Gastroesophageal sphincter (tissue), 4 donors: Measurements from ENCODE around the gene AZGP1. TPM values are rescaled to one million over a fixed set of nuclear protein-coding genes. Genes with fewer than 3 reads are reported as not detected.

ENCODE experiments used
- ATAC-seq: fragments of 150-250 bp; one replicate; pipeline ENCODE4 v1.9.1; 2016; ENCODE audit warnings: mild to moderate bottlenecking, moderate library complexity
- H3K27ac ChIP-seq, 4 donors: fragments of 200-600 bp; sonication (generic) in 3 of 4; 1 replicate in 3 of 4; 2 replicates in 1 of 4; pipeline ENCODE4 v1.5.1; 2016 to 2019
- H3K27me3 ChIP-seq: fragments of 200-600 bp; sonication (generic); one replicate; pipeline ENCODE4 v1.5.1; 2019
- H3K36me3 ChIP-seq, 2 donors: fragments of 200-600 bp; sonication (generic); one replicate each; pipeline ENCODE4 v1.5.1; 2019; ENCODE audit warnings: control low read depth in 1 of 2
- H3K4me1 ChIP-seq, 3 donors: fragments of 200-600 bp; sonication (generic); 1 replicate in 2 of 3; 2 replicates in 1 of 3; pipeline ENCODE4 v1.5.1; 2016 to 2019; ENCODE audit warnings: control low read depth in 2 of 3
- H3K4me3 ChIP-seq, 2 donors: fragments of 200-600 bp; sonication (generic); one replicate each; pipeline ENCODE4 v1.5.1; 2019; ENCODE audit warnings: mild to moderate bottlenecking in 1 of 2, moderate library complexity in 1 of 2
- H3K9me3 ChIP-seq, 3 donors: fragments of 200-600 bp; sonication (generic); one replicate each; pipeline ENCODE4 v1.5.1; 2017 to 2019; ENCODE audit warnings: control low read depth in 2 of 3
- EP300 ChIP-seq: sonication (generic); formaldehyde crosslinking; IDR thresholded peaks from one replicate; pipeline ENCODE4 v1.6.1; 2017; ENCODE audit warnings: antibody characterized with exemption, mild to moderate bottlenecking
- POLR2A ChIP-seq, 2 donors: fragments of 450-650 bp; IDR thresholded peaks; one replicate each; pipeline ENCODE4 v1.6.1; 2017; ENCODE audit warnings: antibody characterized with exemption in 2 of 2, mild to moderate bottlenecking in 2 of 2, moderate library complexity in 1 of 2
- POLR2AphosphoS5 ChIP-seq: sonication (generic); formaldehyde crosslinking; IDR thresholded peaks from one replicate; pipeline ENCODE4 v1.6.1; 2017; ENCODE audit warnings: antibody characterized with exemption
- WGBS, 2 donors: methylation state at CpG; one replicate each; pipeline ENCODE4 v1.1.5; 2018; ENCODE audit warnings: low coverage in 1 of 2; 5-methylcytosine and 5-hydroxymethylcytosine counted together
- total RNA-seq, 4 donors: library from RNA; depleted of rRNA; stranded (reverse); fragments of >200 nt; gene quantifications; one replicate each; pipeline ENCODE4 v1.1.0, GENCODE V29; 2016
- TF ChIP-seq, protein P1 (sequence below), 4 experiments: fragments of 200-600 bp in 2 of 4; fragments of 450-650 bp in 2 of 4; sonication (generic) in 1 of 4; IDR thresholded peaks; one replicate each; pipeline ENCODE4 v1.5.1; 2017 to 2019; ENCODE audit warnings: antibody characterized with exemption in 4 of 4, mild to moderate bottlenecking in 2 of 4, moderate library complexity in 2 of 4

AZGP1 gene
- total RNA-seq, result 100 to 1,000 TPM in 1 of 4 donors, 1 to 10 TPM in 3; 1.5 to 128 (median 4.5) TPM

DNA sequence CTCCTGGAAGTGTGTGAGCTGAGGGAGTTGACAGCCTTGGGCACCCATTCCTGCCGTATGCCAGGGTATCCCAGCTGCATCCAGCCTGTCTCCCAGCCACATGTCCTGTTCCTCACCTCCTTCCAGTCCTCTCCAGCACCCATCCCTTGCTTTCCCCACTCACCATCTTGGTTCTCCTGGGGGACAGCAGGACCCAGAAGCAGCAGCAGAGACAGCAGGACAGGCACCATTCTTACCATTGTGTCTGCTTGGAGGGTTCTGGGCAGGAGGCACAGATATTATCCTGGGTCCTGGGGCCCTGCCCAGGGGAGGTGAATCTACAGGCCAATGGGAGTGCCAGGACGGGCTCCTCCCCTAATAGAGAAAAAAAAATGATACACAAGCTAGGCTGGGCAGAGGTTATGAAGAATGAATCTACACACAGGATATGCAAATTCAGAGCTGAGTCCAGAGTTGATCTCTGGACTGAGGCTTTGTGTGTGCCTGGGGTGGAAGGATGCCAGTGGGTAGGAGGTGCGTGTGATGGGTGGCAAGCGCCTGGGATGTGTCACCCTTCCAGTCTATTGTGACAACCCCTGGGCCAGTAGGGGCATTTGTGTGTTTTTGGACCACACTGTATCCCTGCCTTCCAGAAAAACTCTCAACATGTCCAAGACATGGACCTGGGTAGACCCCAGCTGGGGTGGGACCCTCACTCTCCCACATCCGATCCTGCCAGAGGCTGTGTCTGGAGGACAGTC lies at the start of gene AZGP1:
Gene AZGP1 (minus strand): TSS at position 250 of the 740 bp plus-strand sequence. CDS start 11 bp downstream, at position 239.
- TF ChIP-seq POLR2A (IDR thresholded peaks at IDR 0.05), result no peak
- TF ChIP-seq, protein P1, sequence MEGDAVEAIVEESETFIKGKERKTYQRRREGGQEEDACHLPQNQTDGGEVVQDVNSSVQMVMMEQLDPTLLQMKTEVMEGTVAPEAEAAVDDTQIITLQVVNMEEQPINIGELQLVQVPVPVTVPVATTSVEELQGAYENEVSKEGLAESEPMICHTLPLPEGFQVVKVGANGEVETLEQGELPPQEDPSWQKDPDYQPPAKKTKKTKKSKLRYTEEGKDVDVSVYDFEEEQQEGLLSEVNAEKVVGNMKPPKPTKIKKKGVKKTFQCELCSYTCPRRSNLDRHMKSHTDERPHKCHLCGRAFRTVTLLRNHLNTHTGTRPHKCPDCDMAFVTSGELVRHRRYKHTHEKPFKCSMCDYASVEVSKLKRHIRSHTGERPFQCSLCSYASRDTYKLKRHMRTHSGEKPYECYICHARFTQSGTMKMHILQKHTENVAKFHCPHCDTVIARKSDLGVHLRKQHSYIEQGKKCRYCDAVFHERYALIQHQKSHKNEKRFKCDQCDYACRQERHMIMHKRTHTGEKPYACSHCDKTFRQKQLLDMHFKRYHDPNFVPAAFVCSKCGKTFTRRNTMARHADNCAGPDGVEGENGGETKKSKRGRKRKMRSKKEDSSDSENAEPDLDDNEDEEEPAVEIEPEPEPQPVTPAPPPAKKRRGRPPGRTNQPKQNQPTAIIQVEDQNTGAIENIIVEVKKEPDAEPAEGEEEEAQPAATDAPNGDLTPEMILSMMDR (IDR thresholded peaks at IDR 0.05), result no peak
- no peak for TF ChIP-seq EP300
- TF ChIP-seq POLR2AphosphoS5, result no peak
- Histone ChIP-seq H3K27ac (no peak within 1 kb of the TSS), H3K27me3 (peaks cover 35% of the 10 kb centered on the region), H3K4me3 (no peak within 1 kb of the TSS), H3K9me3 (no peaks in the 10 kb centered on the region), H3K4me1 (peaks cover 0 to 4% (median 0%) of the 10 kb centered on the region in 3 donors), H3K36me3 (no peaks in the 10 kb centered on the region)
- WGBS, 2 donors, result 43 to 57% methylated on average over 2 to 3 of the region's 5 CpGs
- ATAC-seq, result no peak

DNA sequence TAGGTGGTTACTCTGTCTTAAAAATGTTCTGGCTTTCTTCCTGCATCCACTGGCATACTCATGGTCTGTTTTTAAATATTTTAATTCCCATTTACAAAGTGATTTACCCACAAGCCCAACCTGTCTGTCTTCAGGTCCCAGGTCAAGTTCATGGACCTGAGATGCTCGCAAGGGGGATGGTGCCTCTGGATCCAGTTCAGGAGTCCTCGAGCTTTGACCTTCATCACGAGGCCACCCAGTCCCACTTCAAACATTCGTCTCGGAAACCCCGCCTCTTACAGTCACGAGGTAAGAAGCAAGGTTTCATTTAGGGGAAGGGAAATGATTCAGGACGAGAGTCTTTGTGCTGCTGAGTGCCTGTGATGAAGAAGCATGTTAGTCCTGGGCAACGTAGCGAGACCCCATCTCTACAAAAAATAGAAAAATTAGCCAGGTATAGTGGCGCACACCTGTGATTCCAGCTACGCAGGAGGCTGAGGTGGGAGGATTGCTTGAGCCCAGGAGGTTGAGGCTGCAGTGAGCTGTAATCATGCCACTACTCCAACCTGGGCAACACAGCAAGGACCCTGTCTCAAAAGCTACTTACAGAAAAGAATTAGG lies 48.3 kb upstream of the AZGP1 start:
- H3K9me3 ChIP-seq, result no peaks in the 10 kb centered on the region
- TF ChIP-seq, protein P1 (IDR thresholded peaks at IDR 0.05), result no peak
- TF ChIP-seq POLR2AphosphoS5, result no peak
- ATAC-seq, result no peak
- 91 to 100% methylated on average over 4 to 8 of the region's 12 CpGs for WGBS, 2 donors
- H3K36me3 ChIP-seq, result peaks cover 4 to 70% of the 10 kb centered on the region in 2 donors
- H3K4me1 ChIP-seq, result peaks cover 0 to 42% (median 0%) of the 10 kb centered on the region in 3 donors
- H3K27ac ChIP-seq, result no peak overlapping the region
- no peak overlapping the region for H3K4me3 ChIP-seq
- H3K27me3 ChIP-seq, result no peaks in the 10 kb centered on the region

DNA sequence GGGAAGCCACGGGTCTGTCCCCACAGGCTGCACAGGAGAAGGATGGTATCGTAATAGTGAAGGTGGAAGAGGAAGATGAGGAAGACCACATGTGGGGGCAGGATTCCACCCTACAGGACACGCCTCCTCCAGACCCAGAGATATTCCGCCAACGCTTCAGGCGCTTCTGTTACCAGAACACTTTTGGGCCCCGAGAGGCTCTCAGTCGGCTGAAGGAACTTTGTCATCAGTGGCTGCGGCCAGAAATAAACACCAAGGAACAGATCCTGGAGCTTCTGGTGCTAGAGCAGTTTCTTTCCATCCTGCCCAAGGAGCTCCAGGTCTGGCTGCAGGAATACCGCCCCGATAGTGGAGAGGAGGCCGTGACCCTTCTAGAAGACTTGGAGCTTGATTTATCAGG lies 47.7 kb upstream of the AZGP1 start:
- TF ChIP-seq, protein P1 (IDR thresholded peaks at IDR 0.05), result no peak
- no peak for TF ChIP-seq POLR2A (IDR thresholded peaks at IDR 0.05)
- no peak for TF ChIP-seq EP300
- TF ChIP-seq POLR2AphosphoS5, result no peak
- no peak overlapping the region for H3K4me3 ChIP-seq
- 89 to 100% methylated on average over 2 to 6 of the region's 12 CpGs for WGBS, 2 donors
- H3K4me1 ChIP-seq, result peaks cover 0 to 47% (median 0%) of the 10 kb centered on the region in 3 donors
- no peaks in the 10 kb centered on the region for H3K9me3 ChIP-seq
- H3K27ac ChIP-seq, result no peak overlapping the region
- no peaks in the 10 kb centered on the region for H3K27me3 ChIP-seq
- no peak for ATAC-seq
- peaks cover 4 to 68% of the 10 kb centered on the region in 2 donors for H3K36me3 ChIP-seq

DNA sequence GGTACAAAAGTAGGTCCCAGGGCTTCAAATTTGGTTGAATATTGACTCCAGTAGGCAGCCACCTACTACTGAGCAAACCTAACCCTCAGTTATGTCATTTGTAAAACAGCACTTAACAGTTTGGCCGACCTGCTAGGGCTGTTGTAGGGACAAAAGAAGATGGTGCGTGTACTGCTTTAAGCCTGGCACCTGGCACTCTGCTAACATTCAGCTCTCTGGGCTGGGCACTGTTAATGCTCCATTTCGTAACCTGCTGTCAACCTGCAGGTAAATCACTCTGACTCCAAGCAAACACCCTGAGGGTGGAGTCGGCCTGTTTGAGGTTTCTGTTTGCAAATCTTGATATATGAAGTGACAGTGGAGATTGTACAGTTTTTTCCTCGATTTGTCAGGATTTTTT lies 46.8 kb upstream of the AZGP1 start:
- no peak overlapping the region for H3K27ac ChIP-seq
- TF ChIP-seq POLR2AphosphoS5 (no peak), EP300 (no peak), POLR2A (IDR thresholded peaks at IDR 0.05) (no peak)
- TF ChIP-seq, protein P1 (IDR thresholded peaks at IDR 0.05), result no peak
- no peak for ATAC-seq
- peaks cover 4 to 59% of the 10 kb centered on the region in 2 donors for H3K36me3 ChIP-seq
- no peaks in the 10 kb centered on the region for H3K9me3 ChIP-seq
- H3K4me1 ChIP-seq, result peaks cover 0 to 57% (median under 1%) of the 10 kb centered on the region in 3 donors
- 60 to 61% methylated on average over 5 of the region's 5 CpGs for WGBS, 2 donors
- no peaks in the 10 kb centered on the region for H3K27me3 ChIP-seq
- H3K4me3 ChIP-seq, result no peak overlapping the region

DNA sequence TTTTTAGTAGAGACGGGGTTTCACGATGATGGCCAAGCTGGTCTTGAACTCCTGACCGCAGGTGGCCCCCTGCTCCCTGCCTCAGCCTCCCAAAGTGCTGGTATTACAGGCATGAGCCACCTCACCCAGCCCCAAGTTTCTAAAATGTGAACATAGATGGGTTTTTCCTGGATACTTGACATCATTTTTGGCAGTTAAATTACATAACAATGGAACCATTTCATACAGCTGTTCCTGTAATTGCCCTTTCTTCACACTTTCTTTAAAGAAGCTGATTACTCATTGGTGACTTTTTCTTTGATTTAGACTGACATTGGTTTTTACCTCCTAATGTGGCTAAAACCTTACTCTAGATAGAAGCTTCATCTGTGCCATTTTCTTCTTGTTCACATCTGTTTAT lies 45.5 kb upstream of the AZGP1 start:
- H3K4me3 ChIP-seq, result no peak overlapping the region
- 78% methylated on average over 3 of the region's 3 CpGs; no CpG with 5 or more reads in 1 of the 2 donors for WGBS, 2 donors
- H3K36me3 ChIP-seq, result peaks cover 4 to 45% of the 10 kb centered on the region in 2 donors
- TF ChIP-seq POLR2A (IDR thresholded peaks at IDR 0.05), result no peak
- TF ChIP-seq, protein P1 (IDR thresholded peaks at IDR 0.05), result no peak
- TF ChIP-seq EP300, result no peak
- TF ChIP-seq POLR2AphosphoS5, result no peak
- peaks cover 0 to 70% (median 6%) of the 10 kb centered on the region in 3 donors for H3K4me1 ChIP-seq
- ATAC-seq, result no peak
- peak overlapping the region in 2 of 4 donors; percentile 26 to 50 for H3K27ac ChIP-seq
- no peaks in the 10 kb centered on the region for H3K27me3 ChIP-seq
- no peaks in the 10 kb centered on the region for H3K9me3 ChIP-seq
